ENCODE data around the gene PIGC.

PIGC gene

DNA sequence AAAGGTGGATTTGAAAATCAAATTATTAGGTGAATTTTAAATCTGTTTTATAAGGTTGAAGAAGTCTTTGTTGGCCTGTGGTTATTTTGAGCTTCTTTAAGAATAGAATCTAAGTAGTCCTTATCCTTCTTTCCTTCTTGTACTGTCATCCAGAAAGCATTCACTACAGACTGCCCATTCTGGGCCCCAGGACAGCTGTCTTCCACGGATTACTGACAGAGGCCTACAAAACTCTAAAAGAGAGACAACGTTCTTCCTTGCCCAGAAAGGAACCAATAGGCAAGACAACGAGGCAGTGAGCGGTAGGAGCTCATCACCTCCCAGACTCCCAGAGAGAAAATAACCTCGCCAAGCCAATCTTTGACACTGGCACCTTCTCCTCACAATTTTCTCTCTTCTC is 24.4 kb upstream of the PIGC start:
- DNase-seq (ENCODE audit: insufficient read length, low spot score) (no peak), FAIRE-seq (no peak)
- TF ChIP-seq, protein P1, sequence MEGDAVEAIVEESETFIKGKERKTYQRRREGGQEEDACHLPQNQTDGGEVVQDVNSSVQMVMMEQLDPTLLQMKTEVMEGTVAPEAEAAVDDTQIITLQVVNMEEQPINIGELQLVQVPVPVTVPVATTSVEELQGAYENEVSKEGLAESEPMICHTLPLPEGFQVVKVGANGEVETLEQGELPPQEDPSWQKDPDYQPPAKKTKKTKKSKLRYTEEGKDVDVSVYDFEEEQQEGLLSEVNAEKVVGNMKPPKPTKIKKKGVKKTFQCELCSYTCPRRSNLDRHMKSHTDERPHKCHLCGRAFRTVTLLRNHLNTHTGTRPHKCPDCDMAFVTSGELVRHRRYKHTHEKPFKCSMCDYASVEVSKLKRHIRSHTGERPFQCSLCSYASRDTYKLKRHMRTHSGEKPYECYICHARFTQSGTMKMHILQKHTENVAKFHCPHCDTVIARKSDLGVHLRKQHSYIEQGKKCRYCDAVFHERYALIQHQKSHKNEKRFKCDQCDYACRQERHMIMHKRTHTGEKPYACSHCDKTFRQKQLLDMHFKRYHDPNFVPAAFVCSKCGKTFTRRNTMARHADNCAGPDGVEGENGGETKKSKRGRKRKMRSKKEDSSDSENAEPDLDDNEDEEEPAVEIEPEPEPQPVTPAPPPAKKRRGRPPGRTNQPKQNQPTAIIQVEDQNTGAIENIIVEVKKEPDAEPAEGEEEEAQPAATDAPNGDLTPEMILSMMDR (IDR thresholded peaks at IDR 0.05; ENCODE audit: insufficient read depth, missing control alignments): no peak

GRCh38 chr1:172467446-172467845 is 23.6 kb upstream of the PIGC start:
- TF ChIP-seq, protein P1 (IDR thresholded peaks at IDR 0.05; ENCODE audit: insufficient read depth, missing control alignments): no peak
- FAIRE-seq (no peak), DNase-seq (ENCODE audit: insufficient read length, low spot score) (no peak)

DNA sequence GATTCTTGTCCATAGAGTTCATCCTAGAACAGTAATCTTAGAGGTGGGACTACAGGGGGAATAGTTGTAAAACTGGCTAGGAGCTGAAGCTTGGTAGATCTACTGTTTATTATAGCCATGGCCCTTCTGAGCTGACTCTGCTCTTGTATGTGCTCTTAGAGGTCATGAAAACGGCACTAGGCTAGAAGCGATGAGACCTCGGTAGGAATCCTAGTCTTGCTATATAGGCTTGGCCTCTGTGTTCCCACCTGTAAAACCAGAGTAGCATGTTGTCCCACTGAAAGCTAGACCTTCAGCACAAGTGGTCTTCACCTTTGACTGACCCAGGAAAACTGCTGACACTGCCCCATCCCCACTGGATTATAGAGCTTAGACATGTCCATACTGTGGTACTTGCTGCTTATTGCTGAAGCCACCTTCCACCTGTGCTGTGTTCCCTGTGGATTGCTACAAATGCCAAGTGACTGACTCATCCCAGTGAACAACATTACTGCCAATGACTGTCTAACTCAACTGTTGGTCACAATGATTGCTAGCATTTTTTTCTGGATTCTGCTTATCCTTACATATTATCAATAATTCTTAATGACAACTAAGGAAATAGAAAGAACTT is 23.0 kb upstream of the PIGC start:
- FAIRE-seq: no peak
- TF ChIP-seq, protein P1 (IDR thresholded peaks at IDR 0.05; ENCODE audit: insufficient read depth, missing control alignments): no peak
- no peak for DNase-seq (ENCODE audit: insufficient read length, low spot score)

- no peak for FAIRE-seq
- no peak for DNase-seq (ENCODE audit: insufficient read length, low spot score)
- TF ChIP-seq, protein P1 (IDR thresholded peaks at IDR 0.05; ENCODE audit: insufficient read depth, missing control alignments): no peak
Observed at GRCh38 chr1:172465617-172466016, 21.7 kb upstream of the PIGC start.

GRCh38 chr1:172460887-172461315 is 17.0 kb upstream of the PIGC start:
- no peak for FAIRE-seq
- no peak for DNase-seq (ENCODE audit: insufficient read length, low spot score)
- TF ChIP-seq, protein P1 (IDR thresholded peaks at IDR 0.05; ENCODE audit: insufficient read depth, missing control alignments): no peak

GRCh38 chr1:172460177-172460576 is 16.3 kb upstream of the PIGC start:
- no peak for DNase-seq (ENCODE audit: insufficient read length, low spot score)
- FAIRE-seq: no peak
- TF ChIP-seq, protein P1 (IDR thresholded peaks at IDR 0.05; ENCODE audit: insufficient read depth, missing control alignments): no peak

GRCh38 chr1:172457479-172458130 is 13.7 kb upstream of the PIGC start:
- no peak for DNase-seq (ENCODE audit: insufficient read length, low spot score)
- TF ChIP-seq, protein P1 (IDR thresholded peaks at IDR 0.05; ENCODE audit: insufficient read depth, missing control alignments): no peak
- no peak for FAIRE-seq

All from D721Med (cell line).